Hepatocyte (in vitro differentiated cells): ENCODE results near the gene C1R.

Experiments
- EZH2 ChIP-seq: fragments of 200-600 bp; sonication (generic); IDR thresholded peaks from 2 replicates; pipeline ENCODE4 v1.6.1; 2016; ENCODE audit warnings: antibody characterized with exemption, mild to moderate bottlenecking, borderline replicate concordance
- EZH2phosphoT487 ChIP-seq: fragments of 200-600 bp; sonication (generic); IDR thresholded peaks from one replicate; pipeline ENCODE4 v1.6.1; 2018; ENCODE audit warnings: antibody characterized with exemption, mild to moderate bottlenecking, low read depth, moderate library complexity; ENCODE audit not compliant: unreplicated experiment, severe bottlenecking
- TF ChIP-seq, protein P1 (sequence below): fragments of 200-600 bp; sonication (generic); IDR thresholded peaks from 2 replicates; pipeline ENCODE4 v1.5.1; 2016; ENCODE audit warnings: antibody characterized with exemption, mild to moderate bottlenecking; ENCODE audit not compliant: poor library complexity

DNA sequence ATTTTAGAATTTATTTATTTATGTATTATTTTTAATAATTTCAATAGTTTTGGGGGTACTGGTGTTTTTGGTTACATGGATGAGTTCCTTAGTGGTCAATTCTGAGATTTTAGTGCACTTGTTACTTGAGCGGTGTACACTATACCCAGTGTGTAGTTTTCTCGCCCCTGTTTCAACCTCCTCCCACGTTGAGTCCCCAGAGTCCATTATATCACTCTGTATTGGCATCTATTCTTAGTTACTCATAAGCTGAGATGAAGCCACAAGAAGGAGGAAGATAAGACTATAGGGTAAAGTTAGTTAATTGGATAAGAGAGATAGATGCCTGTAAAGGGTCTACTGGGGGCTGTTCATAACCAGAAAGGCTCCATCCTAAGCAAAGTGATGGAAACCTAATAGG is 27.7 kb downstream of the C1R start:
- TF ChIP-seq, protein P1, sequence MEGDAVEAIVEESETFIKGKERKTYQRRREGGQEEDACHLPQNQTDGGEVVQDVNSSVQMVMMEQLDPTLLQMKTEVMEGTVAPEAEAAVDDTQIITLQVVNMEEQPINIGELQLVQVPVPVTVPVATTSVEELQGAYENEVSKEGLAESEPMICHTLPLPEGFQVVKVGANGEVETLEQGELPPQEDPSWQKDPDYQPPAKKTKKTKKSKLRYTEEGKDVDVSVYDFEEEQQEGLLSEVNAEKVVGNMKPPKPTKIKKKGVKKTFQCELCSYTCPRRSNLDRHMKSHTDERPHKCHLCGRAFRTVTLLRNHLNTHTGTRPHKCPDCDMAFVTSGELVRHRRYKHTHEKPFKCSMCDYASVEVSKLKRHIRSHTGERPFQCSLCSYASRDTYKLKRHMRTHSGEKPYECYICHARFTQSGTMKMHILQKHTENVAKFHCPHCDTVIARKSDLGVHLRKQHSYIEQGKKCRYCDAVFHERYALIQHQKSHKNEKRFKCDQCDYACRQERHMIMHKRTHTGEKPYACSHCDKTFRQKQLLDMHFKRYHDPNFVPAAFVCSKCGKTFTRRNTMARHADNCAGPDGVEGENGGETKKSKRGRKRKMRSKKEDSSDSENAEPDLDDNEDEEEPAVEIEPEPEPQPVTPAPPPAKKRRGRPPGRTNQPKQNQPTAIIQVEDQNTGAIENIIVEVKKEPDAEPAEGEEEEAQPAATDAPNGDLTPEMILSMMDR: no peak
- TF ChIP-seq EZH2 (no peak), EZH2phosphoT487 (no peak)
